Large intestine (tissue), 3 donors: ENCODE data around the gene BCAT1. TPM values are rescaled to one million over a fixed set of nuclear protein-coding genes. Genes with fewer than 3 reads are reported as not detected.
"Not testable (repeated sequence)": the region's sequence is repeated elsewhere in the genome, so short reads cannot be mapped to it uniquely, and the experiment has no call there.

Experiments used
- DNase-seq, 2 donors: peaks; one replicate each; pipeline versions ENCODE4 v3.0.0 to v3.0.0-alpha.2; 2013
- H3K27ac ChIP-seq: one replicate; pipeline ENCODE4 v1.5.1; 2013; ENCODE audit warnings: low read length
- H3K27me3 ChIP-seq: 2 replicates; pipeline ENCODE4 v1.6.1; 2013; ENCODE audit warnings: low read length; ENCODE audit not compliant: control insufficient read depth, insufficient read depth
- H3K36me3 ChIP-seq: 2 replicates; pipeline ENCODE4 v1.6.1; 2013; ENCODE audit warnings: low read length; ENCODE audit not compliant: control insufficient read depth, insufficient read depth
- H3K4me1 ChIP-seq: one replicate; pipeline ENCODE4 v1.6.1; 2013; ENCODE audit warnings: low read length; ENCODE audit not compliant: control insufficient read depth, insufficient read depth
- H3K4me3 ChIP-seq: one replicate; pipeline ENCODE4 v1.5.1; 2013; ENCODE audit warnings: low read length
- H3K9me3 ChIP-seq: one replicate; pipeline ENCODE4 v1.6.1; 2013; ENCODE audit warnings: mild to moderate bottlenecking, low read depth, low read length, moderate library complexity; ENCODE audit not compliant: control insufficient read depth
- WGBS: methylation state at CpG from one replicate; pipeline ENCODE4 v1.1.5; 2013; ENCODE audit warnings: low lambda C conversion rate; ENCODE audit not compliant: insufficient coverage; 5-methylcytosine and 5-hydroxymethylcytosine counted together
- polyA plus RNA-seq: library from polyadenylated mRNA; unstranded; fragments of 120-200 nt; gene quantifications from one replicate; pipeline ENCODE4 v1.2.1, GENCODE V29; 2013

BCAT1 gene
- polyA plus RNA-seq, 1 donor, result 6.1 TPM

- DNase-seq, result no peak
These were observed 128.0 kb downstream of the BCAT1 start for GRCh38 chr12:24820872-24821271.

DNA sequence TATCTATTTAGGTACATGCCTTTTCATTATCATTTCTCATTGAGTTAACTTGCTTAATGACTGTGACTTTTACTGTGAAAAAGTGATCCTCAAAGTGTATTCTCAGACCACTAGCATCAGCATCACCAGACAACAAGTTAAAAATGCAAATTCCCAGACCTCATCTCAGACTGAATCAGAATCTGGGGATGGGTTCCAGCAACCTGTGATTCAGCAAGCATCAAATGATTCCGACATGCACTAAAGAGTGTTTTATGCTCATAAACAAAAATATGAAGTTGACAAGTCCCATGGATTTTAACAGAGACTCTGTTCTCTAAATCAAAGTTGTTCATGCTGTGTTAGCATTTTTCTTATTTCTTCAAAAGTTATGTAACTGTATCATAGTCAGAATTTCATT, 130.6 kb downstream of the BCAT1 start:
- Histone ChIP-seq H3K9me3 (no peaks in the 10 kb centered on the region), H3K27ac (no peak overlapping the region), H3K27me3 (no peaks in the 10 kb centered on the region), H3K4me3 (no peak overlapping the region), H3K36me3 (no peaks in the 10 kb centered on the region), H3K4me1 (no peaks in the 10 kb centered on the region)
- WGBS, result no CpG with 5 or more reads among the region's 1 CpG
- DNase-seq, result no peak

More at GRCh38 chr12:24820872-24821271, 128.0 kb downstream of the BCAT1 start:
- WGBS, result no CpG with 5 or more reads among the region's 5 CpGs
- no peaks in the 10 kb centered on the region for H3K27me3 ChIP-seq
- no peaks in the 10 kb centered on the region for H3K4me1 ChIP-seq
- H3K4me3 ChIP-seq, result no peak overlapping the region
- no peaks in the 10 kb centered on the region for H3K36me3 ChIP-seq
- peaks cover 2% of the 10 kb centered on the region for H3K9me3 ChIP-seq
- no peak overlapping the region for H3K27ac ChIP-seq

GRCh38 chr12:24815114-24815423, 133.8 kb downstream of the BCAT1 start:
- no peak overlapping the region for H3K27ac ChIP-seq
- WGBS, result no CpG with 5 or more reads among the region's 1 CpG
- H3K4me1 ChIP-seq, result no peaks in the 10 kb centered on the region
- no peaks in the 10 kb centered on the region for H3K9me3 ChIP-seq
- H3K27me3 ChIP-seq, result no peaks in the 10 kb centered on the region
- no peak for DNase-seq
- H3K36me3 ChIP-seq, result no peaks in the 10 kb centered on the region
- H3K4me3 ChIP-seq, result no peak overlapping the region

GRCh38 chr12:24814379-24815113, 134.4 kb downstream of the BCAT1 start:
- no peaks in the 10 kb centered on the region for H3K9me3 ChIP-seq
- no peaks in the 10 kb centered on the region for H3K4me1 ChIP-seq
- H3K36me3 ChIP-seq, result no peaks in the 10 kb centered on the region
- no peak overlapping the region for H3K4me3 ChIP-seq
- peak in 1 of 2 donors; percentile 30 for DNase-seq
- WGBS, result 60% methylated on average over 1 of the region's 2 CpGs
- H3K27me3 ChIP-seq, result no peaks in the 10 kb centered on the region
- H3K27ac ChIP-seq, result no peak overlapping the region

DNA sequence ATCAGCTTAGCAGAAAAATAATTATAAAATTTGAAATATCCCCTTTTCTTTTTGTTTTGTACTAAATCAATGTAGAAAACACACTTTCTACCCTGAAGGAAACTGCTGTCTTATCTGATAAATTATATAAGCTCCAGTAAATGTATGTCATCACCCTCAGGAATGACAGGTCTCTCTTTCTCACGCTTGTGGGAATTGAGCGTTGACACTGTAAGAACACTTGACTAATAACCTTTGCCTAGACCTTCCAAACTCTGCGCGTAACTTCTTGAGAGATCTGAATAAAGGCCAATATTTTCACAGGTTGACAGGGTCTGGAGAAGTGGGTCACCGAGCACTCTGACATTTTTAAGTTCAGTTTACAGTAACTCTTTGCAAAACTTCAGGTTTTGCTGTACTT, 138.5 kb downstream of the BCAT1 start:
- H3K27me3 ChIP-seq, result no peaks in the 10 kb centered on the region
- H3K4me1 ChIP-seq, result no peaks in the 10 kb centered on the region
- H3K4me3 ChIP-seq, result no peak overlapping the region
- no peaks in the 10 kb centered on the region for H3K36me3 ChIP-seq
- DNase-seq, result no peak
- H3K9me3 ChIP-seq, result no peaks in the 10 kb centered on the region
- WGBS, result no CpG with 5 or more reads among the region's 5 CpGs
- no peak overlapping the region for H3K27ac ChIP-seq

GRCh38 chr12:24809306-24809705, 139.6 kb downstream of the BCAT1 start:
- not testable (repeated sequence) for DNase-seq
- no CpG with 5 or more reads among the region's 1 CpG for WGBS

DNA sequence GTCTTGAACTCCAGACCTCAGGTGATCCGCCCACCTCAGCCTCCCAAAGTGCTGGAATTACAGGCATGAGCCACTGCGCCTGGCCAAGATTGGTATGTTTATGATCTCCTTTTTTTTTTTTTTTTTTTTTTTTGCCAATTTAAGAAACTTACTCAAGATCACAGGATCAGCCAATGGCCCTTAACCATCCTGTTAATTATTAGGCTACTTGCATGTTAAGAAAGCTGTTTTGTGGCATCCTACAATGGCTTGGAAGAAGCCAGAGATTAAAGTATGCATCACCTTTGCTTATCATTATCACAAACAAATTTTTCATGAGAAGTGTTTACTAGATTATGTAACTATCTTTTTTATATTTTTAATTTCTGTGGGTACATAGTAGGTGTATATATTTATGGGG, 140.2 kb downstream of the BCAT1 start:
- DNase-seq, result no peak
- no peaks in the 10 kb centered on the region for H3K27me3 ChIP-seq
- H3K27ac ChIP-seq, result no peak overlapping the region
- H3K4me1 ChIP-seq, result no peaks in the 10 kb centered on the region
- H3K36me3 ChIP-seq, result no peaks in the 10 kb centered on the region
- no peak overlapping the region for H3K4me3 ChIP-seq
- WGBS, result 88% methylated on average over 1 of the region's 2 CpGs
- no peaks in the 10 kb centered on the region for H3K9me3 ChIP-seq

More at GRCh38 chr12:24809306-24809705, 139.6 kb downstream of the BCAT1 start:
- not testable (repeated sequence) for H3K4me3 ChIP-seq, H3K27ac ChIP-seq, H3K36me3 ChIP-seq, H3K27me3 ChIP-seq, H3K9me3 ChIP-seq, H3K4me1 ChIP-seq

DNA sequence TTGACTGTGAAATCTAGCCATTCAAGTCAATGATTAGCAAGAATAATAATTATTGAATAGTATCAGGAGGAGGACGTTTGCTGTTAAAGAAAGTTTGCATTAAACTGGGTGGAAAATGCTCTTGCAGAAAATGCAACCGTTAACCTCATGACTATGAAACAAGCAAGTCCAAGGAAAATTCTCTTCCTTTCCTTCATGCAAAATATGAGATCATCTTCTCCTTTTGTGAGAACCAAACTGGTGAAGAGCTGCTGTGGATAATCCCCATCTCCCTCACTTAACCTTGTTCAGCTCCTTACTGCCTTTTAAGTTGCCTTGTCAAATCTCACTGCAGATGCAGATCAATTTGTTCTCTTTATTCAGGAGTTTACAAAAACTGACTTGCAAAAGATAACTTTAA, 142.5 kb downstream of the BCAT1 start:
- Histone ChIP-seq H3K36me3 (no peaks in the 10 kb centered on the region), H3K4me3 (no peak overlapping the region), H3K4me1 (no peaks in the 10 kb centered on the region), H3K27ac (no peak overlapping the region), H3K9me3 (no peaks in the 10 kb centered on the region), H3K27me3 (no peaks in the 10 kb centered on the region)
- DNase-seq, result no peak
- WGBS, result no CpG with 5 or more reads among the region's 2 CpGs

- Histone ChIP-seq H3K27me3 (no peaks in the 10 kb centered on the region), H3K27ac (no peak overlapping the region), H3K4me1 (no peaks in the 10 kb centered on the region), H3K4me3 (no peak overlapping the region), H3K36me3 (no peaks in the 10 kb centered on the region), H3K9me3 (no peaks in the 10 kb centered on the region)
- no peak for DNase-seq
- WGBS, result no CpG with 5 or more reads among the region's 5 CpGs
These were observed 145.3 kb downstream of the BCAT1 start for GRCh38 chr12:24803430-24804245.

- Histone ChIP-seq H3K27ac (no peak overlapping the region), H3K9me3 (no peaks in the 10 kb centered on the region), H3K36me3 (no peaks in the 10 kb centered on the region), H3K4me3 (no peak overlapping the region), H3K27me3 (no peaks in the 10 kb centered on the region), H3K4me1 (no peaks in the 10 kb centered on the region)
- DNase-seq, result no peak
These were observed 150.6 kb downstream of the BCAT1 start for GRCh38 chr12:24798335-24798734.

DNA sequence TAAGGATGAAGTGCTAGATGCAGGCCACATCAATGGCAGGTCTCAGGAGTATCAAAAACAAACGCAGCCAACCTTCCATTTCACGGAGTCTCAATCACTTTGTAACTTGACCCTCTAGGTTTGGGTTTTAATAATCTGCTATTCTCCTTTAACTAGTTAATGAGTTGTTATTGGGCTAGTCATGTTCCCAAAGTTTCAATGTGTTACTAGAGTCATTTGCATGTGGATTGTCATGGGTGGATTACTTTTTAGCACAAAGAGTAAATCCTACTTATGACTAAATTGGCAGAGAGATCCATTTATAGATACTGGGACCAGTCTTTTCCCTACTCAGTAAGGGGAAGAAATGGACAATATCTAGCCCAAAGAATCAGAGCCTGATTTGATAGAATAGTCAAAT, 151.0 kb downstream of the BCAT1 start:
- Histone ChIP-seq H3K36me3 (no peaks in the 10 kb centered on the region), H3K27ac (no peak overlapping the region), H3K4me3 (no peak overlapping the region), H3K4me1 (no peaks in the 10 kb centered on the region), H3K9me3 (no peaks in the 10 kb centered on the region), H3K27me3 (no peaks in the 10 kb centered on the region)
- 80% methylated on average over 1 of the region's 2 CpGs for WGBS
- DNase-seq, result no peak
